T-helper 17 cell (primary cell): ENCODE data around the gene PI3. TPM values are rescaled to one million over a fixed set of nuclear protein-coding genes. Genes with fewer than 3 reads are reported as not detected.

Experiments
- ATAC-seq: fragments of 150-1000 bp; cut with Tn5 transposase; 2 replicates; pipeline ENCODE4 v1.10.0; 2021; ENCODE audit warnings: mild to moderate bottlenecking, moderate library complexity
- DNase-seq, 3 donors: peaks; one replicate each; pipeline versions ENCODE4 v3.0.0 to v3.0.0-alpha.2; 2020 to 2021
- H3K9me3 ChIP-seq: one replicate; pipeline ENCODE4 v1.7.0; 2013; ENCODE audit warnings: low read length, mild to moderate bottlenecking; ENCODE audit not compliant: control insufficient read depth, poor library complexity, severe bottlenecking
- H3K27ac Mint-ChIP-seq: one replicate; pipeline ENCODE4 v1.8.0; 2022; ENCODE audit warnings: mild to moderate bottlenecking, moderate library complexity, mixed read lengths
- H3K27me3 Mint-ChIP-seq: one replicate; pipeline ENCODE4 v1.8.0; 2022; ENCODE audit warnings: mixed read lengths
- H3K36me3 Mint-ChIP-seq: one replicate; pipeline ENCODE4 v1.8.0; 2022; ENCODE audit warnings: low read depth, mixed read lengths
- H3K4me1 Mint-ChIP-seq: one replicate; pipeline ENCODE4 v1.8.0; 2022; ENCODE audit warnings: mild to moderate bottlenecking, mixed read lengths
- H3K4me3 Mint-ChIP-seq: one replicate; pipeline ENCODE4 v1.8.0; 2022; ENCODE audit warnings: mild to moderate bottlenecking, moderate library complexity, mixed read lengths
- total RNA-seq, 4 donors: library from RNA in 2 of 4; stranded (reverse) in 2 of 4; gene quantifications; one replicate each; pipeline ENCODE4 v1.2.3 and lab custom pipeline; 2022 to 2026

PI3 gene
- total RNA-seq, 2 donors from 2014 or later, result not detected

DNA sequence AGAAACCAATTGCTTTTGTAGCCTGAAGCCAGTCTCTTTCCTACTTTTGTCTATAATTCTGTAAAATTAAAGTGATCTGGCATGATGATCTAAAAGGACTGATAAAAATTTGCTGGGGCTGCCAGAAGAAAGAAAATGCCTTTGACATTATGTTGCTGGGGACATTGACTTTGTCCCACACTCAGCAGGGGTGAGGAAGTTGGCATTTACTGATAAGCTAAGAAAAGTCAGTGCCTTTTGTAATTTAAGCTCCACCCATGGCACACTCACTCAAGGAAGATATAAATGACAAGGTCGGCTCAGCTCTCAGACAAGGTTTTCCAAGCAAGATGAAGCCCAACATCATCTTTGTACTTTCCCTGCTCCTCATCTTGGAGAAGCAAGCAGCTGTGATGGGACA lies 32.0 kb downstream of the PI3 start, which contains the start of gene SEMG1:
Gene SEMG1, plus strand, starts transcription at position 309 of the 400 bp plus-strand sequence. Its CDS starts 21 bp downstream, at position 330.
- ATAC-seq (no peak), DNase-seq (no peak)
- peaks cover 37% of the 10 kb centered on the region for H3K27me3 Mint-ChIP-seq
- H3K4me3 Mint-ChIP-seq, result no peak within 1 kb of the TSS
- H3K9me3 ChIP-seq, result peaks cover 4% of the 10 kb centered on the region
- H3K27ac Mint-ChIP-seq, result no peak within 1 kb of the TSS
- peaks cover 5% of the 10 kb centered on the region for H3K36me3 Mint-ChIP-seq
- H3K4me1 Mint-ChIP-seq, result peaks cover 3% of the 10 kb centered on the region

DNA sequence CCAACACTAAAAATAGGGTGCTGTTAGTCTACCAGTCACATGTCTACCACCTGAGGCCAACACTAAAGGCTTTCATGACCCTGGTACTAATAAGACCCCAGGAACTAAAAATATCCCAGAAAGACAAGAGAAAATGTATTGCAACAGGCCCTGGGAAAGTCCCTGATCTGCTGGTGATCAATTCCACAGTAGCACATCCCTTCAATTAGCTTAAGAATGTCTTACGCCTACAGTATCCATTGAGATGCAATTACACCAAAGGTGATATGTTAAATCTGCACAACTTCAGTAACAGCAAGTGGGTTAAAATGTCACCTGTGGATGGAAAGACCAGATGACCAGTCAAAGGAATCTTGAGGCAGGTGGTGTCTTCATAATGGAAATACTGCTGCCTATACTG lies 35.2 kb downstream of the PI3 start:
- Mint-ChIP-seq H3K36me3 (peaks cover 3% of the 10 kb centered on the region), H3K27ac (no peak overlapping the region), H3K27me3 (peaks cover 42% of the 10 kb centered on the region), H3K4me1 (peaks cover 3% of the 10 kb centered on the region), H3K4me3 (no peak overlapping the region)
- no peaks in the 10 kb centered on the region for H3K9me3 ChIP-seq
- ATAC-seq (no peak), DNase-seq (no peak)

DNA sequence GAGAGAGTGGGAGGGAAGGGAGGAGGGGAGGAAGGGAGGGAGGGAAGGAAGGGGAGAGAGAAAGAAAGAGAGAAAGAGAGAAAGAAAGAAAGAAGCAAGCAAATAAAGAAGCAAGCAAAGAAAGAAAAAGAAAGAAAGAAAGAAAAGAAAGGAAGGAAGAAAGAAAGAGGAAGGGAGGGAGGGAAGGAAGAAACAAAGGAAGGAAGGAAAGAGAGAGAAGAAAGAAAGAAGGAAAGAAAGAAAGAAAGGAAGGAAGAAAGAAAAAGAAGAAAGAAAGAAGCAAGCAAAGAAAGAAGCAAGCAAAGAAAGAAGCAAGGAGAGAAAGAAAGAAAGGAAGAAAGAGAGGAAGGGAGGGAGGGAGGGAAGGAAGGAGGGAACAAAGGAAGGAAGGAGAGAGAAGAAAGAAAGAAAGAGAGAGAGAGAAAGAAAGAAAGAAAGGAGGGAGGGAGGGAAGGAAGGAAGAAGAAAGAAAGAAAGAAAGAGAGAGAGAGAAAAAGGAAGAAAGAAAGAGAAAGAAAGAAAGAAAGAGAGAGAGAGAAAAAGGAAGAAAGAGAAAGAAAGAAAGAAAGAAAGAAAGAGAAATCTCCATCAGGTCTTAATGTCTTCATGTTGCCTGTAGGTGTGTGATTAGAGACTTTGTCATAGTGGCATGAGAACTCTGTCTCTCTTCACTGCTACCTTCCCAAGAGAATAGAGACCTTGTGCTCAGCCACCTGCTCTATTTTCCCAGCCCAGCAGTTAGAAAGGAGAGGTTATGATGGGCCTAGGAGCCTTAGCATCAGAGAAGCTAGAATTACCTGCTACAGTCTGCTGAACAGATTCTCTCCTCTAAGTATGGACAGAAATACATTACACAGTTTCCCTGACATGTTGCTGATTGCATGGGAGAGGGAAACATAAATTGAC lies 37.1 kb downstream of the PI3 start:
- H3K27ac Mint-ChIP-seq, result no peak overlapping the region
- peaks cover 3% of the 10 kb centered on the region for H3K4me1 Mint-ChIP-seq
- H3K36me3 Mint-ChIP-seq, result peaks cover 3% of the 10 kb centered on the region
- no peaks in the 10 kb centered on the region for H3K9me3 ChIP-seq
- no peak for ATAC-seq
- no peak for DNase-seq
- H3K27me3 Mint-ChIP-seq, result peaks cover 28% of the 10 kb centered on the region
- H3K4me3 Mint-ChIP-seq, result no peak overlapping the region

DNA sequence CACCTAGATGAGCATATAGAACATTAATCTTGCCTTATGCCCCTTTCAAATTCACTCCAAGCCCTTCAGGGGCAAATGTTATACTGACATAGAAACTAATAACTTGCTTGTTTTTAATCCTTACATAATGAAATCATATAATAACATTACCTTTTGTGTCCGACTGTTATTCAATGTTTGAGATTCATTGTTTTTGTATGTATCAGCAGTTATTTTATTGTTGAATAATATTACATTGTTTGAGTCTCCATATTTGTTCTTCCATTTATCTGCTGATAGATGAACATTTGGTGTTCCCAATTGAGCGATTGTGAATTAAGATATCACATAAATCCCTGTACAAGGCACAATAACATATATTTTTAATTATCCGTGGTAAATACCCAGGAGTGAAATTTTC lies 38.1 kb downstream of the PI3 start:
- Mint-ChIP-seq H3K27me3 (peaks cover 29% of the 10 kb centered on the region), H3K4me1 (peaks cover 3% of the 10 kb centered on the region), H3K4me3 (no peak overlapping the region), H3K27ac (no peak overlapping the region), H3K36me3 (peaks cover 3% of the 10 kb centered on the region)
- H3K9me3 ChIP-seq, result no peaks in the 10 kb centered on the region
- DNase-seq (no peak), ATAC-seq (no peak)

DNA sequence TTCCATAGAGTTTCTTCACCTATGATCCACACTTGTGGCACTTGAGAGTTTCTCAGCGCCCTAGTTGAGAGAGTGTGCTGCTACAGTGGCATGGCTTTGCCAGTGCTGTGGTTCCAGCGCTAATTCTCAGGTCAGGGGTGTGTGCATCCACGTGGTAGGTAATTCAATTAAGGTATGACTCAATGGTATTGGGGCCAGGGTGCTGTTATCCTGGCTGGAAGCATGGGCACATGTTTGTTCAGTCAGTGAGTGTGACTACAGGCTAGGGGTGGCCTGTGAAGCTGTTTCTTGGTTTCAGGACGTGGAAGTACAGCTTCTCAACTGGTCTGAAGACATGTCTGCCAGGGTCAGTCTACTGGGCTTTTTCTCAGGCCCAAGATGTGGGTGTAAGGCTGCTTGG lies 43.4 kb downstream of the PI3 start:
- H3K9me3 ChIP-seq, result no peaks in the 10 kb centered on the region
- H3K4me3 Mint-ChIP-seq, result no peak overlapping the region
- DNase-seq (no peak), ATAC-seq (no peak)
- H3K36me3 Mint-ChIP-seq, result no peaks in the 10 kb centered on the region
- no peak overlapping the region for H3K27ac Mint-ChIP-seq
- H3K4me1 Mint-ChIP-seq, result no peaks in the 10 kb centered on the region
- H3K27me3 Mint-ChIP-seq, result peaks cover 58% of the 10 kb centered on the region

DNA sequence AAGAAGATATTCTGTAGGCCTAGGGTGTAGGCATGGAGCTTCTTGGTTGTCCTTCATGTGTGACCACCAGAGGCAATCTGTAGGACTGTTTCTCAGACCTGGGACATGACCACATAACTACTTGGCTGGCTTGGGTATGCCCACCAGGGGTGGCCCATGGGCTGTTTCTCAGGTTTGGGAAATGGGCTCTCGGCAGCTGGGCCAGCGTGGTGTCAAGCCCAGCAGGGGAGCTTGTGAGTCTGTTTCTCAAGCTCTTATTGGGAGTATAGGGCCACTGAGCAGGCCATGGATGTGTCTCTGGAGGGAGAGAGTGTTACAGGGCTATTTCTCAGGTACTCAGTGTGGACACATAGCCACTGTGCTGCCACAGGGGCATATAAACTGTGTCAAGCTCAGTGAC lies 43.9 kb downstream of the PI3 start:
- no peaks in the 10 kb centered on the region for H3K36me3 Mint-ChIP-seq
- no peak overlapping the region for H3K27ac Mint-ChIP-seq
- DNase-seq (no peak), ATAC-seq (no peak)
- H3K27me3 Mint-ChIP-seq, result peaks cover 55% of the 10 kb centered on the region
- no peaks in the 10 kb centered on the region for H3K4me1 Mint-ChIP-seq
- no peak overlapping the region for H3K4me3 Mint-ChIP-seq
- H3K9me3 ChIP-seq, result no peaks in the 10 kb centered on the region

DNA sequence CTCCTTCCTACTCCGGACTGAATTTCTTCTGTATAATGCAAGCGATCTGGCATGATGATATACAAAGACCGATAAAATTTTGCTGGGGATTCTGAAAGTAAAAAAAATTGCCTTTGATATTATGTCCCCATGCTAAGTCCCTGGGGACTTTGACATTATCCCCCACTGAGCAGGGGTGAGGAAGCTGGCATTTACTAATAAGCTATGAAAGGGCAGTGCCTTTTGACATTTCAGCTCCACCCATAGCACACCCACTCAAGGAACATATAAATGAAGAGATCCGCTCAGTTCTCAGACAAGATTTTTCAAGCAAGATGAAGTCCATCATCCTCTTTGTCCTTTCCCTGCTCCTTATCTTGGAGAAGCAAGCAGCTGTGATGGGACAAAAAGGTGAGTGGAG lies 46.4 kb downstream of the PI3 start, which contains the start of gene SEMG2:
Gene SEMG2, plus strand, starts transcription at position 298 of the 400 bp plus-strand sequence. Its CDS starts 17 bp downstream, at position 315.
- no peaks in the 10 kb centered on the region for H3K9me3 ChIP-seq
- no peak for DNase-seq
- Mint-ChIP-seq H3K27ac (no peak within 1 kb of the TSS), H3K36me3 (no peaks in the 10 kb centered on the region), H3K4me3 (no peak within 1 kb of the TSS), H3K4me1 (peaks cover 3% of the 10 kb centered on the region), H3K27me3 (peaks cover 61% of the 10 kb centered on the region)
- ATAC-seq, result no peak

DNA sequence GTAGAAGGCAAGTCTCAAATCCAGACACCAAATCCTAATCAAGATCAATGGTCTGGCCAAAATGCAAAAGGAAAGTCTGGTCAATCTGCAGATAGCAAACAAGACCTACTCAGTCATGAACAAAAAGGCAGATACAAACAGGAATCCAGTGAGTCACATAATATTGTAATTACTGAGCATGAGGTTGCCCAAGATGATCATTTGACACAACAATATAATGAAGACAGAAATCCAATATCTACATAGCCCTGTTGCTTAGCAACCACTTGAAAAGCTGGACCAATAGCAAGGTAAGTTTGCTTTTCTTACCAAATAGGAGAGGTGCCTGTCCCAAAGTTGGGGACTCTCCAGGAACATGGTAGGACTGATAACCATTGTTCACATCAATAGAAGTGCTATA lies 48.4 kb downstream of the PI3 start:
- ATAC-seq (no peak), DNase-seq (no peak)
- Mint-ChIP-seq H3K4me1 (peaks cover 3% of the 10 kb centered on the region), H3K36me3 (no peaks in the 10 kb centered on the region), H3K27ac (no peak overlapping the region), H3K4me3 (no peak overlapping the region), H3K27me3 (peaks cover 62% of the 10 kb centered on the region)
- H3K9me3 ChIP-seq, result no peaks in the 10 kb centered on the region

Other genes starting within 250 kb of the PI3 start
- 1 to 10 TPM; 9.1 to 9.2 TPM for gene TOMM34, start 214.5 kb upstream of the PI3 start, total RNA-seq
- gene STK4, start 208.4 kb upstream of the PI3 start, total RNA-seq, result 100 to 1,000 TPM; 271 to 280 TPM
- gene KCNS1, start 73.8 kb upstream of the PI3 start, total RNA-seq, result not detected
- gene WFDC5, start 59.7 kb upstream of the PI3 start, total RNA-seq, result not detected
- gene WFDC12, start 50.4 kb upstream of the PI3 start, total RNA-seq, result not detected
- gene SEMG1, start 32.1 kb downstream of the PI3 start, total RNA-seq, result not detected
- gene SEMG2, start 46.5 kb downstream of the PI3 start, total RNA-seq, result not detected
- gene SLPI, start 79.7 kb downstream of the PI3 start, total RNA-seq, result not detected
- not detected for gene RBPJL, start 131.9 kb downstream of the PI3 start, total RNA-seq
- gene MATN4, start 133.4 kb downstream of the PI3 start, total RNA-seq, result not detected
- 1 to 10 TPM; 2.7 to 5.3 TPM for gene SDC4, start 173.5 kb downstream of the PI3 start, total RNA-seq
- 10 to 100 TPM; 93.3 to 99.5 TPM for gene SYS1, start 188.3 kb downstream of the PI3 start, total RNA-seq
- not detected for gene TP53TG5, start 203.4 kb downstream of the PI3 start, total RNA-seq
- gene DBNDD2, start 233.4 kb downstream of the PI3 start, total RNA-seq, result 10 to 100 TPM; 10.7 to 10.9 TPM
- 100 to 1,000 TPM; 115 to 136 TPM for gene PIGT, start 241.2 kb downstream of the PI3 start, total RNA-seq